SW 1271 (cell line): ENCODE results near the gene MYH9.

ENCODE experiments used
- DNase-seq, 2 experiments: peaks; one replicate each; lab custom pipeline; 2025; lab: John Stamatoyannopoulos, UW

MYH9 gene

DNA sequence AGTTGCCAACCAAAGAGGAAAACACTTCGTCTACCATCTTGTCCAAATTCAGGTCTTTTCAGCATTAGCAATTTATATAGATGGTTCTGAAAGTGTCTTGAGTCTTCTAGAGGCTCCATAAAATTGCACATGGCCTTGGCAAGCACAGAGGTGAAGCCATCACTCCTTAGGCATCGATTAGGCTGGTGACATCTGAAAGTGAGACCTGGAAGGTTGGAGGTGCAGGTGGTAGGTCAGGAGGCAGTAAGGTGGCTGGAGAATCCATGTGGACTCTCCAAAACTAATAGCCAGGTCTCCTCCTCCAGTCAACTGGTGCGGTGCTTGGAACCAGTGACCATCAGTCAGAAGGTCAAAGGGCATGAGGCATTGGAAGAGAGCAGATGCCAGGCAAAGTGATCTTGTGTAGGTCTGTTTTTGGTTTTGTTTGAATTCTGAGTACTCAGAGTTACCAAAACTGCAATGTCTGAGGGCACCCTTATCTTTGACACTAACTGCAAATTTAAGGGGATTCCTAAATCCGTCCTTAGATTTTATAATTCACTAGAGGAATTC is 141.9 kb downstream of the MYH9 start:
- no peak for DNase-seq

DNA sequence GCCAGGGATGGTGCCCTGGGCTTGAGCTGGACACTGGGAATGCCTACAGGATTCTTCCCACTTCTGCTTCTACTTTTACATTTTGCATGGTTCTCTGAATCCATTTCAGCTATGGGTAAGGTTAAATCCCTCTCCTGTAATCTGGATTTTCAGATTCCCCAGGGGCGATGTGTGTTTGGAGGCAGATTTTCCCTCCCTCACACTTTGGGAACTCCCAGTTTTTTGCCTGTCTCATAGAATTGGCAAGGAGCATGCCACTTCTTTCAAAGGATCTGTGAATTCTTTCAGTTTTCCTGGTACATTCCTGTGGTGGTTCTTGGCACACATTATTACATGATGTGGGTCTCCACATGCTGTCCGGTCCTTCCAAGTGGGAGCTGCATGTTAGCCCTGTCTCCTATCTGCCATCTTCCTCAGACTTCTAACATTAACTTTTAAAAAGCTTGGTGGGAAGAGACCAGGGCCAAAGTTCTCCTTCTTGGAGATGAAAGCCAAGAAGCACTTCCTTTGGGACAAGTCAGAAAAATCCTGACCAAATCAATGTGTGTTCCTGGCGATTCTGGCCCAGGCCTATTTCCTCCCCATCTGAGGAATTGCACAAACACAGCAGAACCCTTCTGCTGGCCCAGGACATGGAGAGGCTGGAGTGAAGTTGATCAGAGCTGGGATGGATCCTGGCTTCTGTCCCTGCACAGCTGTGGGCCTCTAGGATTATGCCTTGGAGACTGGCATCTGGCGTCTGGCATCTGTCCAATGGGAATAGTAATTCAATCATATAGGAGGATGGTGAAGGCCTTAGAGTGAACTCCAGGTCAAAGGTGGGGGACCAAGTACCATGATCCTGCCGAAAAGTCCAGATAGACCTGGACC is 143.0 kb downstream of the MYH9 start:
- no peak for DNase-seq

DNA sequence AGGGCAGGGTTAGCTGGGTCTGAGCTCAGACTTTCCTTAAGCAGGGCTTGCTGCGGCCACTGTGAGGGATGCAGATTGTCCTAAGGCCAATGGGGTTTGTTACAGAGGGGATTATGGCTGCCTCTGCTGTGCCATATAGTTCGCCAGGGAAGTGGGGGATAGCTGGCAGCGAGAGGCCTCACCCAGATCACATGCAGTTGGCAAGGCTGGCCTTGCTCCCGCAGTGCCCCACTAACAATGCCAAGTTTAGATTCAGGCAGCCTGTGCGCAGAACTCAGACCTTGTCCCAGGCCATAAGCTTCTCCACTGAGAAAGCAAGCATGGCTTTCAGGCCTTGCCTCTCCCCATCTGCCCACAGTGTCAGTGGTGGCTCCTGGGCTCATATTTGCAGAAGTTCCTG is 143.8 kb downstream of the MYH9 start:
- no peak for DNase-seq

DNA sequence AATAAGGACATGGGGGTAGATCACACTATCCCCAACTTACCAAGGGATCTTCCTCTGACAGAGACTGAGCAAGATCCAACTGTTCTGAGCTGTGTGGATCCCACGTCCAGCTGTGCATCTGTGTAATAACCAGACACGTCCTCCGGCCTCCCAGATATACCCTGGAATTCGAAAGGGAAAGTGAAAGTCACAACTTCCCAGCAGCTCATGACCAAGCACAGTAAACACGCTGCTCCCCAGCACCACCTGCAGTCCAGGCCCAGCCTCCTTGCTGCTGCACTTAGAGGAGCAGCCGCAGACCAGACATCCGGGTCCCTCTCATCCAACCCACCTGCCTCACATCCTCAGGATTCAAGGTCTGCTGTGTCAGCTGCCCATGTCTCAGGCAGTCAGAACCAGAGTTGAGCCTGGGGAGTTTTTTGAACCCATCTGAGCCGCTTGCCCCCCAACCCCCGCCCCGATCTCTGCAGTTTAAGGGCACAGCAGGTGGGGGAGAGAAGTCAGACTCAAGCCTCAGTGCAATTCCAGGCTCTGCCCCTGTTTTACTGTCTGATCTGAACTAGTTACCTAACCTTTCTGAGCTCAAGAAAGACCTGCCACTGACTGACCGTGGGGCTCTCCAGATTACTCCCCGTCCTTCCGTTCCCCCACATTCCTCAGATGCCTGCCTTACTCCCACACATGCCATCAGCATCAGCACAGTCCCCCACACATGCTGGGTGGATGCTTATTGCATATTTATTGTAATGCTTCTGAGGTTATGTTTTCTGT is 148.2 kb downstream of the MYH9 start, which contains the start of gene APOL2:
APOL2 (minus strand) TSS at position 127 of the 771 bp plus-strand sequence. CDS start 6,365 bp downstream, outside the sequence.
- DNase-seq = peak; percentile 69 to 90

DNA sequence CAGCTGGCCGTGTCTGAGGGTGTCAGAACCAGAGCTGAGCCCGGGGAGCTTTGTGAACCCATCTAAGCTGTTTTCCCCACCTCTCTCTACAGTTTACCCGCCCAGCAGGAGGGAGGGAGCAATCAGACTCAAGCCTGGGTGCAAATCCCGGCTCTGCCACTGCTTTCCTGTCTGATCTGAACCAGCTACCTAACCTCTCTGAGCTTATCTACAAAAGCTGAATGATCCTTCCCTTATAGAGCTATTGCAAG is 148.7 kb downstream of the MYH9 start:
- DNase-seq = no peak

DNA sequence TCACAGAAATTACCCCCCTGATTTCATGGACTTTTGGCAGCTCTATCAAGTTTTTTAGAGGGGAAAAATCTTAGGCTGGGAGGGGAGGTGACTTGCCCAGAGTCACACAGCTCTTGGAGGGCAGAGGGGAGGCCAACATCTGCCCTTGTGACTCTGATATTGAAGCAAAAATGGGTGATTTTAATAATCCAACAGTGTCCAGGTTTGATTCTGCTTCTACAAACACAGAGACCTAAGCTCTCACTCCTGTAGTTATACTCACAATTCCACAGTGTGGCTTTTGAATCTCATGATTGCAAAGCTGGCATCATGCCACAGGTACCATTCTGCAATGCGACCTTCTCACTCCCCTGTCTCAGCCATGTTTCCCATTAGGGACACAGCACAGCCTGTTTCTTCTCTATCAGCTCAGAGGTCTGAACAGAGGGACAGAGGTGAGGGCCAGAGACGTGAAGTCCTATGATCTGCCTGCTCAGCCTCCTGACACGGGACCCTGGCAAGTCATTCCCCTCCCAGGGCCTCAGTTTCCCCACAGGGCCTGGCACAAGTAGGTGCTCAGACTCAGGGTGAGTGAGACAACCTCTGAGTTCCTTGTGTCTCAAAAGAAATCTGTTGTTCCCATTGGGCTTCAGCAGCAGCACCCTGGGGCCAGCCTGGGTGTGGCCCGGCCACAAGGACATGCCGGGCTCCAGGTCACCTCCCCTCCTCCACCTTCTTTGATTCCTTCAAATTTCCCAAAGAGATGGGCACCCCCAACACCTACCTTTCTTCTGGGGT is 149.2 kb downstream of the MYH9 start:
- DNase-seq = no peak

DNA sequence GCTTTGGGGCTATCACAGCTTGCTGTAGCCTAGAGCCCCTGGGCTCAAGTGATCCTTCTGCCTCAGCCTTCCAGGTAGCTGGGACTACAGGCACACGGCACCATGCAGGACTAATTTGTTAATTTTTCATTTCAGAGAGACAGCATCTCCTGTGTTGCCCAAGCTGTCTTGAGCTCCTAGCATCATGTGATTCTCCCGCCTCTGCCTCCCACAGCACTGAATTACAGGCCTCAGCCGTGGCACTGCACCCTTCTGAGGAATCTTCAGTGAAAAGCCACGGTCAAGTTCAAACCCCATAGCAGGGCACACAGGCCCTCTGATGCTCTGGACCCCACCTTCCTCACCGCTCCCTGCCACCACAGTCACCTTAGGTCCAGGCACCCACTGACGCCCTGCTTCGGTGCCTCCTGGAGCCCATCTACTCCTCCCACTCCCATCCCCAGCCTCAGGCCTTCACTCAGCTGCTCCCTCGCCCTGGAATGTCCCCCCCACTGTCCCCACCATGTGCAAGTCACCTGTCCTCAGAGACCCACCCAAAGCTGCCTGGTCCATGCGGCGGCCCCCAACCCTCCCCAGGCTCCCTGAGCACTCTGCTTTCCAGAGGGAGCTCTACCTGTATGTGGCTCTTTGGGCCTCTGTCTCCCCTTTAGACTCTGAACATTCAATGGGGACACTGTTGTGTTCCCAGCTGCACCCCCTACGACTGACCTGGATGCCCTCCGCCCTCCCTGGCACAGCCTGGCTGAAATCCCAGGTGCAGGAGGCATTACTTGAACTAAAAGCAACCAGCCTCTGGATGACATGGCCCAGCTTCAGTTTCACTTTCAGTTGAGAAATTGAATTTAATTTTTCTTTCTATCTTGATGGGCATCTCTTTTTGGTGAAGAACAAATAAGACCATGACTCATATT is 150.1 kb downstream of the MYH9 start:
- DNase-seq = no peak

DNA sequence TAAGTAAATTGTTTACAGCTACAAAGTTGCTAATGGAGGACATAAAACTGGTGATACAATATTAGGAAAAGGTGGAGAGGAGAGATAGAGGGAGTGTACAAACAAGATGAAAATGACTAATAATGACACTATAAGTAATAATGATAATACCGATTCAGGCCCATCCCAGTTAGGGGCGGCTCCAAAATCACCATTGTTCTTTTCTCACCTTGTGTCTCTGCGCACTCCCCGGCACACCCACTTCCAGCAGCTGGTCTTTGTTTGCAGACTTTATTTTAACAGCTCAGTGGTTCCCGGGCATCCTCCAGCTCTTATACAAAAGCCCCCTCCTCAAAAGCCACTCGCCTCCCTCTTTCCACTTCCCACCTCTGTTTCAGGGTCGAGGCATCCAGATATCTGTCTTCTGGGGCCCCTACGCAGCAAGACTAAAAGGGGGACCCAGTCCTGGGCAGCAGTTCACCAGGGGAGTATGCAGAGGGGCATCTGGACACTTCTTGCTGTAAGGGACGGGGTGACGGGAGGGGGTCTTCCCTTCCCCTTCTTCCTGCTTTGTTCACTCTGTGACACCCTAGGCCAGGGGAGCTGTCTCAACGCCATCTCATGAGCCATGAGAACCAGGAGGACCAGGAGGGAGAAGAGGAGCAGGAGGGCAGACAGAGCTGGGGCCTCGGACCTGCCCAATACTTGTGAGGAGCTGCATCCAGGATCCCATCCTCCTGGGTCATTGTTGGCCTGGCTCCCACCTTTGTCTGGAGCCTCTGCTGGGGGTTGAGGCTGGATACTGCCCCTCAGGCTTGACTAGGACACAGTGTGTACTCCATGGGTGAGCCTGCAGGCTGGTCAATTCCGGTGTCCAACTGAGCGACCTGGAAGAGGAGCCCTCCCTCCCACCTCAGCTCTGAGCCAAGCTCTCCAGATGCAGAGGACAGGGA is 151.1 kb downstream of the MYH9 start:
- DNase-seq = no peak

DNA sequence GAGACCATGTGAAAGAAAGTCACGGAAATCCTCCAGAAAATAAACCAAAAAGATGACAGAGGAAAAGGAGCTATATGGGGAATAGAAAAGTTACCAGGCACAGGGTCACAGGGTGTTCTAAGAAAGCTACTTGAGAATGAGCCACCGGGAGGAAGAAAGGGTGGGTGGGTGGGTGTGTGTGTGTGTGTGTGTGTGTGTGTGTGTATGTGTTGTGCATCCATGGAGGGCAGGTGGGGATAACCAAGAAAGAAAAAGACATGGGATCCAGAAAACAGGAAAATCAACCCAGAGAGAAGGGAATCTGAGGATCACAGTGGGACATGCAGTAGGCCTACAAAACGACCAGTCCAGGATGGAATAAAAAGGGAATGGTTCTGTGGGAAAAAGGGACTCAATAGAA is 152.2 kb downstream of the MYH9 start:
- no peak for DNase-seq

DNA sequence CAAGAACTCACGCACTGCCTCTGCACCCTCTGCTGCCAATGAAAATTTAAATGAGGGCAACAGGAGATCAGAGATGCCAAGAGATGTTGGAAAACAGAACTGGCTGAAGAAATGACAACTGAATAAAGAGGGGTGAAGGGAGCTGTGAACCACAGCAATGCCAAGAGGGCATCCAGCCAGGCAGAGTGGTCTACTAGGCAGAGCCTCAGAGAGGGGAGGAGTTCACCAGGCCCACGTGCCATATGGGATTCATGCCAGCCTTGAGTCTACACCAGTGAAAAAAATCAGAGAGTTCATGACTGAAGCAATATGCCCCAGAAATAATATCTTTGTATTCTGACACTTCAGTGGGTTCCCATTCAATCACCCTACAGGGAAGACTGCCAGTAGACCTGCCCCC is 152.8 kb downstream of the MYH9 start:
- DNase-seq = no peak

DNA sequence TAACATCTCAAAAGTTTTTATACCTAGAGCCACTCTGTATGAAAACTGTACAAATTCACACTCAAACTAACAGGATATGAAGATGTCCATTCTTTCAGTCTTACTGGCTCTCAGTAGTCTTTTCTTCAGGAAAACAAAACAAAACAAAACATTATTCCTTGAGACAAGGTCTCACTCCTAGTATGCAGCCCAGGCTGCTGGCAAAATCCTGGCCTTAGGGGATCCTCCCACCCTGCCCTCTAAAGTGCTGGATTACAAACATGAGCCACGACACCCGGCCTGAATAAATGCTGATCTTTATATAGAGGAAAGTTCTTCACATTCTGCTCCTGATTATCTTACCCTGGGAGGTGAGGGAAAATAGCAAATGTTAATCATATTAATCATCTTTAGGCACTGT is 153.6 kb downstream of the MYH9 start:
- no peak for DNase-seq

DNA sequence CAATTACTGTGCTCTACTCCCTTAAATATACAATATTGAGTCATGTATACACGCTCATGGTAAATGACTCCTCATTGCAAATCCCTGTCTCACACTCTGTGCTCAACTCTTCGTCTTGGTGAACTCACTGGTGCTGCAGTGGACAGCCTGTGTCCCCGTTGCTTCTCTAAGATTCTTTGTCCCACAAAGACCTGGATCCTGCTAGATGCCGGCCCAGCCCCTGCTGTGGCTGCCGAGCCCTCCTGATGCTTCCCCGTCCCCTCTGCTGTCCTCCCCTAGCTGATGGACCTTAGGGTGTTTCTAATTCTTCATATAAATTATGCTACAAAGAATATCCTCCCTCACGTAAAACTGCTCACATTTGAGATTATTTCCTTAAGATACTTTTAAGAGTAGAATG is 154.0 kb downstream of the MYH9 start:
- no peak for DNase-seq

DNA sequence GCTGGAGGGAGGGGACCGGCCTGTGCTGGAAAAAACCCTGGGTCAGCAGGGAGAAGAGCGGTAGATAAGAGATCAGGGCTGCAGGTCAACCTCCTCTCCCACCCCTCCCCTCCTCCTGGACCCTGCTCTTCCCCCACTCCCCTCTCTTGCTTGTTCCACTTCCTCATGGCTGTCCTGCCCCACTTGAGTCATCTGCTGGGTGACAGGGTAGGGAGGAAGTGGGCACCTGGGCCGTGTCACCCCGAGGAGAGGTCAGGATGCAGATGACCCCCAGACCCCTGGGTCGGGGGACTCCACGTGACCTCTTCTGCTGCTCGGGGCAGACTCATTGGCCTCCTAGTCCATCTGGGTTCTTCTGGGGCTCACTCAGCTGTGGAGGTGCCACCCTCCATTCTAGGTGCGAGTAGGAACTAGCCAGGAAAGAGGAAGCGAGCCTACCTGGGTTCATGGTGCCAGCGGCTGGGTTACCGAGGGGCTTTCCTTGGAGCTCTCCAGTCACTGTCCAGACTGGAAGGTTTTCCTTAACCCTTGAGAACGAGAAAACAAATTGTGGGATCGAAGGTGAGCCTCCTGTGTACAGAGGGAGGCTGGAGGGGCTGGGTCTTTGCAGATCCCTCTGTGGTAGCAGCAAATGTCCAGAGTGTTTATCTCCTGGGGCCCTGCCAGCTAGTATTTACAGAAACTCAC is 154.9 kb downstream of the MYH9 start:
- no peak for DNase-seq
